Measurements from ENCODE around the gene KRTAP10-12. TPM values are rescaled to one million over a fixed set of nuclear protein-coding genes. Genes with fewer than 3 reads are reported as not detected.

KRTAP10-12 gene
- total RNA-seq, 1 experiment from 2014 or later, result not detected

- POLR2A ChIA-PET, result no interaction called here
- CTCF ChIA-PET, result no interaction called here
- H3K9ac ChIP-seq (ENCODE audit: low read length), result no peak overlapping the region
- RAD21 ChIA-PET (ENCODE audit: low non-redundant PET in 1 of 2, low total read pairs in 2 of 2, uncharacterized antibody in 2 of 2, unreplicated experiment in 2 of 2), result no interaction called here
- intact Hi-C loops (cut with micrococcal nuclease), result no loop called here
- no peak overlapping the region for H2AFZ ChIP-seq (ENCODE audit: low read depth, low read length, poor library complexity, severe bottlenecking)
- TF ChIP-seq CBX3 (IDR thresholded peaks at IDR 0.05; ENCODE audit: low read depth) (no peak), REST (IDR thresholded peaks at IDR 0.05; ENCODE audit: low read depth) (no peak), FOSL1 (IDR thresholded peaks at IDR 0.05; ENCODE audit: low read depth) (no peak), EZH2phosphoT487 (IDR thresholded peaks at IDR 0.05; ENCODE audit: borderline replicate concordance) (no peak), MAX (IDR thresholded peaks at IDR 0.05) (no peak), POLR2A (IDR thresholded peaks at IDR 0.05; ENCODE audit: borderline replicate concordance, extremely low read depth, insufficient read depth, insufficient read length) (no peak)
- no peak overlapping the region for H3K27ac ChIP-seq (ENCODE audit: low read depth, low read length)
- H3K4me2 ChIP-seq (ENCODE audit: low read length), result no peak overlapping the region
- no peaks in the 10 kb centered on the region for H3K4me1 ChIP-seq (ENCODE audit: control insufficient read depth in 1 of 2, insufficient read depth in 2 of 2, low read length in 2 of 2)
- H3K27me3 ChIP-seq (ENCODE audit: insufficient read depth, low read length), result peaks cover 5% of the 10 kb centered on the region; the same call in 1 of the 2 replicates
- H3K9me2 ChIP-seq (ENCODE audit: insufficient read depth), result no peaks in the 10 kb centered on the region
- no peak overlapping the region for H3K4me3 ChIP-seq (replicated peaks in 1 of 2; ENCODE audit: low read depth in 1 of 2, low read length in 2 of 2)
- no peak for ATAC-seq
- DNase-seq (ENCODE audit: low read depth, low spot score), result no peak
- peaks cover 4 to 14% of the 10 kb centered on the region in 2 experiments; a peak in 2 of 4 replicates for H3K9me3 ChIP-seq (ENCODE audit: control insufficient read depth in 1 of 2, insufficient read depth in 1 of 2, low read depth in 1 of 2, low read length in 2 of 2)
- H4K20me1 ChIP-seq (ENCODE audit: insufficient read depth), result no peaks in the 10 kb centered on the region
- no peaks in the 10 kb centered on the region for H3K36me3 ChIP-seq (ENCODE audit: control insufficient read depth in 1 of 2, insufficient read depth in 2 of 2, low read length in 2 of 2)
- no TSS peak for BruUV-seq (replicated peaks)
- H3K79me2 ChIP-seq (ENCODE audit: insufficient read depth, low read length), result no peaks in the 10 kb centered on the region
Observed at GRCh38 chr21:44695184-44695583, 1.8 kb upstream of the KRTAP10-12 start.

GRCh38 chr21:44695641-44696040, 1.3 kb upstream of the KRTAP10-12 start:
- Histone ChIP-seq H3K9ac (ENCODE audit: low read length) (no peak overlapping the region), H3K9me2 (ENCODE audit: insufficient read depth) (no peaks in the 10 kb centered on the region), H3K27me3 (ENCODE audit: insufficient read depth, low read length) (peaks cover 5% of the 10 kb centered on the region; the same call in 1 of the 2 replicates), H3K4me2 (ENCODE audit: low read length) (no peak overlapping the region), H4K20me1 (ENCODE audit: insufficient read depth) (no peaks in the 10 kb centered on the region), H3K27ac (ENCODE audit: low read depth, low read length) (no peak overlapping the region), H3K4me3 (replicated peaks in 1 of 2; ENCODE audit: low read depth in 1 of 2, low read length in 2 of 2) (no peak overlapping the region), H3K36me3 (ENCODE audit: control insufficient read depth in 1 of 2, insufficient read depth in 2 of 2, low read length in 2 of 2) (no peaks in the 10 kb centered on the region), H3K79me2 (ENCODE audit: insufficient read depth, low read length) (no peaks in the 10 kb centered on the region), H3K9me3 (ENCODE audit: control insufficient read depth in 1 of 2, insufficient read depth in 1 of 2, low read depth in 1 of 2, low read length in 2 of 2) (peaks cover 4 to 14% of the 10 kb centered on the region in 2 experiments; a peak in 2 of 4 replicates), H2AFZ (ENCODE audit: low read depth, low read length, poor library complexity, severe bottlenecking) (no peak overlapping the region), H3K4me1 (ENCODE audit: control insufficient read depth in 1 of 2, insufficient read depth in 2 of 2, low read length in 2 of 2) (no peaks in the 10 kb centered on the region)
- CTCF ChIA-PET, result no interaction called here
- no TSS peak for BruUV-seq (replicated peaks)
- DNase-seq (ENCODE audit: low read depth, low spot score) (no peak), ATAC-seq (no peak)
- RAD21 ChIA-PET (ENCODE audit: low non-redundant PET in 1 of 2, low total read pairs in 2 of 2, uncharacterized antibody in 2 of 2, unreplicated experiment in 2 of 2), result no interaction called here
- intact Hi-C loops (cut with micrococcal nuclease), result no loop called here
- POLR2A ChIA-PET, result no interaction called here
- TF ChIP-seq EZH2phosphoT487 (IDR thresholded peaks at IDR 0.05; ENCODE audit: borderline replicate concordance) (no peak), ELF1 (IDR thresholded peaks at IDR 0.05; ENCODE audit: borderline replicate concordance, low read depth) (no peak), FOSL1 (IDR thresholded peaks at IDR 0.05; ENCODE audit: low read depth) (no peak), MAX (IDR thresholded peaks at IDR 0.05) (no peak), SIN3A (IDR thresholded peaks at IDR 0.05; ENCODE audit: low read depth) (no peak), JUND (IDR thresholded peaks at IDR 0.05) (no peak), EGR1 (IDR thresholded peaks at IDR 0.05; ENCODE audit: low read depth) (no peak), YY1 (IDR thresholded peaks at IDR 0.05; ENCODE audit: extremely low read depth, insufficient replicate concordance, low read depth, low read length) (no peak), CBX3 (IDR thresholded peaks at IDR 0.05; ENCODE audit: low read depth) (no peak), ZBTB33 (IDR thresholded peaks at IDR 0.05; ENCODE audit: extremely low read depth, insufficient replicate concordance, low read length) (no peak)
